PFSK-1 (cell line): ENCODE results near the gene CTRL.

ENCODE experiments used
- POLR2AphosphoS5 ChIP-seq: IDR thresholded peaks from 2 replicates; pipeline ENCODE4 v1.6.1; 2012; ENCODE audit warnings: low read depth, mild to moderate bottlenecking, control low read depth, low read length, moderate library complexity
- SIN3A ChIP-seq: IDR thresholded peaks from 2 replicates; pipeline ENCODE4 v1.6.1; 2012; ENCODE audit warnings: mild to moderate bottlenecking, low read length, moderate library complexity, borderline replicate concordance; ENCODE audit not compliant: insufficient read depth
- TAF1 ChIP-seq: IDR thresholded peaks from 2 replicates; pipeline ENCODE4 v1.6.1; 2012; ENCODE audit warnings: low read length, control low read depth, borderline replicate concordance; ENCODE audit not compliant: insufficient read depth

GRCh38 chr16:67930678-67931211 lies 917 bp downstream of the CTRL start:
- no peak for TF ChIP-seq POLR2AphosphoS5
- no peak for TF ChIP-seq TAF1
- no peak for TF ChIP-seq SIN3A
